TTC549 (cell line): Measurements from ENCODE around the gene ZNF722.
"Not testable (repeated sequence)": the region's sequence is repeated elsewhere in the genome, so short reads cannot be mapped to it uniquely, and the experiment has no call there.

Source experiments
- FAIRE-seq: peaks from 2 replicates; lab custom pipeline; 2012; peaks lifted over from hg19 to GRCh38; lab: Jason Lieb, UNC

ZNF722 gene

GRCh38 chr7:63998549-63998948 lies at the start of gene ZNF722:
ZNF722 (plus strand) TSS chr7:63998849; CDS start chr7:63998962, 113 bp downstream.
- FAIRE-seq, result no peak

GRCh38 chr7:63953181-63953580 lies 45.5 kb upstream of the ZNF722 start:
- no peak for FAIRE-seq

DNA sequence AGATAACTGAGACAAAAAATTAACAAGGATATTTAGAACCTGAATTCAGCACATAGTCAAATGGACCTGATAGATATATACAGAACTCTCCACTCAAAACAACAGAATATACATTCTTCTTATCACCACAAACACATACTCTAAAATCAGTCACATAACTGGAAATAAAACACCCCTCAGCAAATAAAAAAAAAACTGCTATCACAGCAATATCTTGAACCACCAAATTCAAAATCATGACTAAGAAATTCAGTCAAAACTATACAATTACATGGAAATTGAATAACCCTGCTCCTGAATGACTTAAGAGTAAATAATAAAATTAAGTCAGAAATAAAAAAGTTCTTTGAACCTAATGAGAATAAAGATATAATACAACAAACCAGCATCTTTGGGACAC lies 30.0 kb upstream of the ZNF722 start:
- no peak for FAIRE-seq

DNA sequence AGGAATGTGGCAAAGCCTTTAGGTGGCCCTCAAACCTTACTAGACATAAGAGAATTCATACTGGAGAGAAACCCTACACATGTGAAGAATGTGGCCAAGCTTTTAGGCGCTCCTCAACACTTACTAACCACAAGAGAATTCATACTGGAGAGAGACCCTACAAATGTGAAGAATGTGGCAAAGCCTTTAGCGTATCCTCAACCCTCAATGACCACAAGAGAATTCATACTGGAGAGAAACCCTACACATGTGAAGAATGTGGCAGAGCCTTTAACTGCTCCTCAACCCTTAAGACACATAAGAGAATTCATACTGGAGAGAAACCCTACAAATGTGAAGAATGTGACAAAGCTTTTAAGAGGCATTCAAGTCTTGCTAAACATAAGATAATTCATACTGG lies 16.8 kb downstream of the ZNF722 start:
- FAIRE-seq, result not testable (repeated sequence)

- FAIRE-seq, result no peak
These were observed 36.7 kb downstream of the ZNF722 start for GRCh38 chr7:64035388-64035787.

- FAIRE-seq, result no peak
These were observed 38.4 kb downstream of the ZNF722 start for GRCh38 chr7:64037095-64037494.

- FAIRE-seq, result peak; percentile 41
These were observed 46.8 kb downstream of the ZNF722 start, which contains the start of gene ZNF727 for GRCh38 chr7:64045301-64046040. ZNF727 (plus strand) TSS chr7:64045434; CDS start chr7:64045622, 188 bp downstream.

GRCh38 chr7:64046041-64046389 lies 47.4 kb downstream of the ZNF722 start:
- FAIRE-seq, result no peak
